Kidney epithelial cell (primary cell): ENCODE data around the gene TRIP12. TPM values are rescaled to one million over a fixed set of nuclear protein-coding genes. Genes with fewer than 3 reads are reported as not detected.

Experiments
- DNase-seq: peaks from one replicate; pipeline ENCODE4 v3.0.0-alpha.2; 2010; ENCODE audit warnings: low read depth
- H3K27me3 ChIP-seq: 2 replicates; pipeline ENCODE4 v1.6.0; 2011; ENCODE audit warnings: low read length; ENCODE audit not compliant: control insufficient read depth, insufficient read depth
- H3K36me3 ChIP-seq: 2 replicates; pipeline ENCODE4 v1.5.1; 2011; ENCODE audit warnings: low read length; ENCODE audit not compliant: control insufficient read depth, insufficient read depth
- H3K4me3 ChIP-seq: 2 replicates; pipeline ENCODE4 v1.5.1; 2011; ENCODE audit warnings: low read depth, mild to moderate bottlenecking, control low read depth, low read length
- CTCF ChIP-seq: IDR thresholded peaks from 2 replicates; pipeline ENCODE4 v1.5.1; 2011; ENCODE audit warnings: mild to moderate bottlenecking, moderate library complexity, low read length, control low read depth, inconsistent platforms; ENCODE audit not compliant: insufficient read depth, poor library complexity, severe bottlenecking
- total RNA-seq: library from RNA; depleted of rRNA; stranded (reverse); fragments of >200 nt; gene quantifications from 2 replicates; pipeline ENCODE4 v1.2.3, GENCODE V29; 2015

TRIP12 gene
- total RNA-seq, 1 donor from 2014 or later, result 109 TPM

GRCh38 chr2:229719926-229720647, 201.7 kb downstream of the TRIP12 start:
- TF ChIP-seq CTCF, result no peak
- Histone ChIP-seq H3K36me3 (no peaks in the 10 kb centered on the region), H3K4me3 (no peak overlapping the region), H3K27me3 (peaks cover 12% of the 10 kb centered on the region)
- DNase-seq, result no peak

GRCh38 chr2:229718057-229718456, 203.8 kb downstream of the TRIP12 start:
- H3K27me3 ChIP-seq, result peaks cover 29% of the 10 kb centered on the region
- no peak overlapping the region for H3K4me3 ChIP-seq
- TF ChIP-seq CTCF, result no peak
- DNase-seq, result no peak
- no peaks in the 10 kb centered on the region for H3K36me3 ChIP-seq

- peaks cover 30% of the 10 kb centered on the region for H3K27me3 ChIP-seq
- DNase-seq, result peak; percentile 9
- peak; percentile 62 for TF ChIP-seq CTCF
- H3K36me3 ChIP-seq, result no peaks in the 10 kb centered on the region
- H3K4me3 ChIP-seq, result no peak overlapping the region
These were observed 205.8 kb downstream of the TRIP12 start for GRCh38 chr2:229715895-229716507.

- peak overlapping the region; percentile 23 for H3K4me3 ChIP-seq
- TF ChIP-seq CTCF, result no peak
- H3K27me3 ChIP-seq, result peaks cover 31% of the 10 kb centered on the region
- peak; percentile 7 for DNase-seq
- H3K36me3 ChIP-seq, result no peaks in the 10 kb centered on the region
These were observed 206.9 kb downstream of the TRIP12 start for GRCh38 chr2:229714736-229715541.

GRCh38 chr2:229714080-229714735, 207.6 kb downstream of the TRIP12 start, which contains the start of gene DNER:
Gene DNER (minus strand): TSS chr2:229714555. CDS start chr2:229714423, 132 bp downstream.
- no peaks in the 10 kb centered on the region for H3K36me3 ChIP-seq
- no peak for DNase-seq
- H3K4me3 ChIP-seq, result peak within 1 kb of the TSS; percentile 23
- H3K27me3 ChIP-seq, result peaks cover 32% of the 10 kb centered on the region
- TF ChIP-seq CTCF, result no peak

Other genes starting within 250 kb of the TRIP12 start
- 4.4 and 5.5 TPM in 2 replicates for gene DNER, start 207.5 kb downstream of the TRIP12 start, total RNA-seq
- gene FBXO36, start 494 bp upstream of the TRIP12 start, total RNA-seq, result 3.5 and 4.2 TPM in 2 replicates
- gene SLC16A14, start 146.9 kb upstream of the TRIP12 start, total RNA-seq, result 2.0 and 2.8 TPM in 2 replicates